HEK293 (cell line): ENCODE measurements around the gene LMO7.

Experiments
- CTCF ChIA-PET: fragments of 350-600 bp; formaldehyde crosslinking; extraction: SDS; loops from one replicate; lab custom pipeline; 2021; ENCODE audit warnings: antibody characterized with exemption; lab: Yijun Ruan, JAX
- POLR2A ChIA-PET: fragments of 300-600 bp; formaldehyde crosslinking; extraction: SDS; loops from one replicate; lab custom pipeline; 2020; ENCODE audit warnings: antibody characterized with exemption, inconsistent platforms; lab: Yijun Ruan, JAX
- H3K27ac ChIP-seq: fragments of 200-500 bp; sonication (Bioruptor generic); 2 replicates; pipeline ENCODE4 v1.5.1; 2014; ENCODE audit warnings: low read depth, low read length, control low read depth, inconsistent platforms; ENCODE audit errors: extremely low read depth
- H3K36me3 ChIP-seq, 2 experiments: fragments of 200-500 bp in 1 of 2; sonication (Bioruptor generic) in 1 of 2; 1 replicate in 1 of 2; 2 replicates in 1 of 2; pipeline ENCODE4 v1.5.1; 2014 to 2017; ENCODE audit warnings: inconsistent platforms in 2 of 2, low read length in 2 of 2; ENCODE audit not compliant: control insufficient read depth in 2 of 2, insufficient read depth in 1 of 2
- H3K4me1 ChIP-seq: fragments of 200-500 bp; sonication (Bioruptor generic); 2 replicates; pipeline ENCODE4 v1.5.1; 2014; ENCODE audit warnings: mild to moderate bottlenecking, low read length, inconsistent platforms; ENCODE audit not compliant: control insufficient read depth, insufficient read depth
- H3K4me3 ChIP-seq: 2 replicates; pipeline ENCODE4 v1.5.1; 2011; ENCODE audit warnings: low read depth, mild to moderate bottlenecking, control low read depth, low read length, moderate library complexity
- H3K9me3 ChIP-seq: fragments of 200-500 bp; sonication (Bioruptor generic); 2 replicates; pipeline ENCODE4 v1.5.1; 2014; ENCODE audit warnings: low read depth, low read length, inconsistent platforms; ENCODE audit not compliant: control insufficient read depth, insufficient read depth
- BCL11A ChIP-seq: fragments of 450-650 bp; formaldehyde crosslinking; IDR thresholded peaks from 2 replicates; pipeline ENCODE4 v1.5.1; 2016; ENCODE audit warnings: low read depth, missing biosample characterization, missing genetic modification characterization
- FEZF1 ChIP-seq: fragments of 450-650 bp; formaldehyde crosslinking; IDR thresholded peaks from 2 replicates; pipeline ENCODE4 v1.5.1; 2016; ENCODE audit warnings: missing biosample characterization, missing genetic modification characterization
- KLF7 ChIP-seq: fragments of 450-650 bp; formaldehyde crosslinking; IDR thresholded peaks from 2 replicates; pipeline ENCODE4 v1.5.1; 2016; ENCODE audit warnings: missing biosample characterization, missing genetic modification characterization, borderline replicate concordance
- KLF8 ChIP-seq: fragments of 450-650 bp; formaldehyde crosslinking; IDR thresholded peaks from 2 replicates; pipeline ENCODE4 v1.5.1; 2016; ENCODE audit warnings: missing biosample characterization, missing genetic modification characterization
- PRDM6 ChIP-seq: fragments of 450-650 bp; formaldehyde crosslinking; IDR thresholded peaks from 2 replicates; pipeline ENCODE4 v1.5.1; 2017; ENCODE audit warnings: missing biosample characterization, missing genetic modification characterization
- SCRT1 ChIP-seq: fragments of 450-650 bp; formaldehyde crosslinking; IDR thresholded peaks from 2 replicates; pipeline ENCODE4 v1.5.1; 2016; ENCODE audit warnings: missing biosample characterization, missing genetic modification characterization, borderline replicate concordance
- SP3 ChIP-seq: fragments of 450-650 bp; formaldehyde crosslinking; IDR thresholded peaks from 2 replicates; pipeline ENCODE4 v1.5.1; 2016; ENCODE audit warnings: missing biosample characterization, missing genetic modification characterization
- TCF7L2 ChIP-seq: IDR thresholded peaks from 2 replicates; pipeline ENCODE4 v1.6.1; 2011; ENCODE audit warnings: low read depth, mild to moderate bottlenecking, inconsistent platforms, low read length, moderate library complexity, borderline replicate concordance
- YY1 ChIP-seq: fragments of 450-650 bp; formaldehyde crosslinking; IDR thresholded peaks from 2 replicates; pipeline ENCODE4 v1.5.1; 2018; ENCODE audit warnings: missing biosample characterization, missing genetic modification characterization
- ZBTB8A ChIP-seq: fragments of 450-650 bp; formaldehyde crosslinking; IDR thresholded peaks from 2 replicates; pipeline ENCODE4 v1.5.1; 2016; ENCODE audit warnings: missing biosample characterization, missing genetic modification characterization
- ZFP37 ChIP-seq: fragments of 450-650 bp; formaldehyde crosslinking; IDR thresholded peaks from 2 replicates; pipeline ENCODE4 v1.5.1; 2016; ENCODE audit warnings: missing biosample characterization, missing genetic modification characterization
- ZNF112 ChIP-seq: fragments of 450-650 bp; formaldehyde crosslinking; IDR thresholded peaks from 2 replicates; pipeline ENCODE4 v1.5.0; 2017; ENCODE audit warnings: missing biosample characterization, missing genetic modification characterization
- ZNF121 ChIP-seq: fragments of 450-650 bp; formaldehyde crosslinking; IDR thresholded peaks from 2 replicates; pipeline ENCODE4 v1.5.1; 2016; ENCODE audit warnings: missing biosample characterization, missing genetic modification characterization
- ZNF292 ChIP-seq: fragments of 450-650 bp; formaldehyde crosslinking; IDR thresholded peaks from 2 replicates; pipeline ENCODE4 v1.5.1; 2016; ENCODE audit warnings: low read depth, missing biosample characterization, missing genetic modification characterization, borderline replicate concordance
- ZNF324 ChIP-seq: fragments of 450-650 bp; formaldehyde crosslinking; IDR thresholded peaks from 2 replicates; pipeline ENCODE4 v1.5.1; 2016; ENCODE audit warnings: missing biosample characterization, missing genetic modification characterization
- ZNF366 ChIP-seq: fragments of 450-650 bp; formaldehyde crosslinking; conservative IDR thresholded peaks from 2 replicates; pipeline ENCODE4 v1.5.1; 2016; ENCODE audit warnings: missing biosample characterization, missing genetic modification characterization
- ZNF433 ChIP-seq: fragments of 450-650 bp; formaldehyde crosslinking; IDR thresholded peaks from 2 replicates; pipeline ENCODE4 v1.5.1; 2016; ENCODE audit warnings: missing biosample characterization, missing genetic modification characterization, low read depth
- ZNF473 ChIP-seq: fragments of 450-650 bp; formaldehyde crosslinking; IDR thresholded peaks from 2 replicates; pipeline ENCODE4 v1.5.1; 2017; ENCODE audit warnings: missing biosample characterization, missing genetic modification characterization
- ZNF488 ChIP-seq: fragments of 450-650 bp; formaldehyde crosslinking; IDR thresholded peaks from 2 replicates; pipeline ENCODE4 v1.5.1; 2016; ENCODE audit warnings: missing biosample characterization, missing genetic modification characterization
- ZNF510 ChIP-seq: fragments of 450-650 bp; formaldehyde crosslinking; IDR thresholded peaks from 2 replicates; pipeline ENCODE4 v1.5.1; 2018; ENCODE audit warnings: mild to moderate bottlenecking, missing genetic modification characterization, missing biosample characterization; ENCODE audit not compliant: insufficient replicate concordance
- ZNF521 ChIP-seq: fragments of 450-650 bp; formaldehyde crosslinking; IDR thresholded peaks from 2 replicates; pipeline ENCODE4 v1.5.1; 2017; ENCODE audit warnings: missing biosample characterization, mild to moderate bottlenecking, missing genetic modification characterization
- ZNF621 ChIP-seq: fragments of 450-650 bp; formaldehyde crosslinking; IDR thresholded peaks from 2 replicates; pipeline ENCODE4 v1.5.1; 2017; ENCODE audit warnings: missing biosample characterization, missing genetic modification characterization
- ZNF670 ChIP-seq: fragments of 450-650 bp; formaldehyde crosslinking; IDR thresholded peaks from 2 replicates; pipeline ENCODE4 v1.5.1; 2016; ENCODE audit warnings: missing biosample characterization, missing genetic modification characterization, low read depth
- ZNF677 ChIP-seq: fragments of 450-650 bp; IDR thresholded peaks from 2 replicates; pipeline ENCODE4 v1.5.0; 2018; ENCODE audit warnings: missing biosample characterization, mild to moderate bottlenecking, missing genetic modification characterization, moderate library complexity
- ZNF707 ChIP-seq: fragments of 450-650 bp; formaldehyde crosslinking; IDR thresholded peaks from 2 replicates; pipeline ENCODE4 v1.5.1; 2016; ENCODE audit warnings: missing biosample characterization, missing genetic modification characterization
- ZNF747 ChIP-seq: fragments of 450-650 bp; formaldehyde crosslinking; IDR thresholded peaks from 2 replicates; pipeline ENCODE4 v1.5.1; 2016; ENCODE audit warnings: missing biosample characterization, missing genetic modification characterization
- ZNF843 ChIP-seq: fragments of 450-650 bp; formaldehyde crosslinking; IDR thresholded peaks from 2 replicates; pipeline ENCODE4 v1.5.1; 2016; ENCODE audit warnings: missing biosample characterization, missing genetic modification characterization
- TF ChIP-seq, protein P1 (sequence below): fragments of 450-650 bp; formaldehyde crosslinking; IDR thresholded peaks from 2 replicates; pipeline ENCODE4 v1.5.1; 2016; ENCODE audit warnings: missing biosample characterization, missing genetic modification characterization
- TF ChIP-seq, protein P2 (sequence below): fragments of 450-650 bp; formaldehyde crosslinking; IDR thresholded peaks from 2 replicates; pipeline ENCODE4 v1.5.1; 2016; ENCODE audit warnings: missing biosample characterization, missing genetic modification characterization, borderline replicate concordance

LMO7 gene

DNA sequence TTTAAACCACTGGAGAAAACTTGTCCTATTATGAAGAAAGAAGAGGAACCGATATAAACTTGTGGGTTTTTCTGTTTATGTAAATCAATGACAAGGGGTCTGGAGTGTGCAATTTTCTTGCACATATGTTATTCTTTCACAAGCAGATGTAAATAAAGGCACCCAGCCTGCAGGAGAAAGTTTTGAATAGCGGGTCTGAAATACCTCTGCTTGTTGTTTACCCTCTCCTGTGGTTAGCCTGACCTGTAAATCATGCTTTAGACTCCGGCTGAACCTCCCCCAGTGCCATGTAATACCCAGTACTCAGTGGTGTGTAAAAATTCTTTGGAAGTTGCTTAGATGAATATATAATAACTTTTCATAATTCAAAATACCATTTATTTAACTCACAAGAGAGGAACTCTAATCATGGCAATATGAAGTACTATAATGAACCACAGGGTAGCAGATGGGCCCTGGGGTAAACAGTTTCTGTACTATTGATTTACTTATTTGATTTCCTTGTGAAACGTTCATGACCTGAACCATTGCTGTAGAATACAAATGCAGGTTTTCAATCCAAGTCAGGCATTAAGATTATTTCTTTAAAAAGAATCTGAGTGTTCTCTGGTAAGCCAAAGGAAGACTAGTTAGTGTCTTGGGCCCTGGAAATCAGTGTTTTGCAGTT is 245.1 kb downstream of the LMO7 start (continued):
- no peak for TF ChIP-seq ZNF366
- TF ChIP-seq, protein P1, sequence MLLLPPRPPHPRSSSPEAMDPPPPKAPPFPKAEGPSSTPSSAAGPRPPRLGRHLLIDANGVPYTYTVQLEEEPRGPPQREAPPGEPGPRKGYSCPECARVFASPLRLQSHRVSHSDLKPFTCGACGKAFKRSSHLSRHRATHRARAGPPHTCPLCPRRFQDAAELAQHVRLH (tag by site-specific recombination): no peak
- TF ChIP-seq YY1: no peak
- TF ChIP-seq ZNF843 (tag by site-specific recombination): no peak
- TF ChIP-seq, all 188 proteins: peak for 0

DNA sequence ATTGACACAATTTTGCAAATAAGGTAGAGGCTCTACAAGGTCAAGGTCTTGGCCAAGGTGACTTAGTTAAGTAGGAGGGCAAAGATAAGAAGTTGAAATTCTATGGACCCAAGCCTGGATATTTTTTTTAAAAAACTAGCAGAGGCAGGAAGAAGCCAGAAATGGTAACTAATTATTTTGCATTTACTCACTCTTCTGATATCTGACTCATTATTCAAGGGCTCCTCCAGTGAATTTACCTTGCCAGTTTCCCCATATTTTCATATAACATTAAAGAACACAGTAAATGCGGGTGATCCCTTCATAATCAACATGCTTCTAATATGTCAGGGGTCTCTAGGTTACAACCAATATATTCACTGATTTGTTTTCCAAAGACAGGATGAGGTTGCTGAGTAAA is 246.1 kb downstream of the LMO7 start:
- Histone ChIP-seq H3K4me3 (no peak overlapping the region), H3K4me1 (no peaks in the 10 kb centered on the region), H3K9me3 (no peaks in the 10 kb centered on the region), H3K27ac (no peak overlapping the region), H3K36me3 (no peaks in the 10 kb centered on the region)
- POLR2A ChIA-PET: no interaction called here
- CTCF ChIA-PET: interaction anchor here (0.7 to 1.5 kb wide), 4 partner anchors 12 to 591 kb away, joined by 3 to 6 read pairs (median 4); no protein-coding TSS in a partner anchor
- TF ChIP-seq ZNF747 (tag by site-specific recombination): no peak
- no peak for TF ChIP-seq KLF8
- TF ChIP-seq, protein P2, sequence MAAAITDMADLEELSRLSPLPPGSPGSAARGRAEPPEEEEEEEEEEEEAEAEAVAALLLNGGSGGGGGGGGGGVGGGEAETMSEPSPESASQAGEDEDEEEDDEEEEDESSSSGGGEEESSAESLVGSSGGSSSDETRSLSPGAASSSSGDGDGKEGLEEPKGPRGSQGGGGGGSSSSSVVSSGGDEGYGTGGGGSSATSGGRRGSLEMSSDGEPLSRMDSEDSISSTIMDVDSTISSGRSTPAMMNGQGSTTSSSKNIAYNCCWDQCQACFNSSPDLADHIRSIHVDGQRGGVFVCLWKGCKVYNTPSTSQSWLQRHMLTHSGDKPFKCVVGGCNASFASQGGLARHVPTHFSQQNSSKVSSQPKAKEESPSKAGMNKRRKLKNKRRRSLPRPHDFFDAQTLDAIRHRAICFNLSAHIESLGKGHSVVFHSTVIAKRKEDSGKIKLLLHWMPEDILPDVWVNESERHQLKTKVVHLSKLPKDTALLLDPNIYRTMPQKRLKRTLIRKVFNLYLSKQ (tag by site-specific recombination): no peak
- TF ChIP-seq SP3 (tag by site-specific recombination): no peak
- TF ChIP-seq ZNF510 (tag by site-specific recombination): no peak
- no peak for TF ChIP-seq ZNF707 (tag by site-specific recombination)
- no peak for TF ChIP-seq BCL11A (tag by site-specific recombination)

- H3K36me3 ChIP-seq: no peaks in the 10 kb centered on the region
- POLR2A ChIA-PET: no interaction called here
- CTCF ChIA-PET: interaction anchor here (0.7 to 1.4 kb wide), 2 partner anchors 12 to 19 kb away, joined by 3 to 5 read pairs; no protein-coding TSS in a partner anchor
- H3K27ac ChIP-seq: no peak overlapping the region
- H3K4me1 ChIP-seq: no peaks in the 10 kb centered on the region
- H3K9me3 ChIP-seq: no peaks in the 10 kb centered on the region
- H3K4me3 ChIP-seq: no peak overlapping the region
- no peak for TF ChIP-seq FEZF1 (tag by site-specific recombination)
- no peak for TF ChIP-seq ZNF621
- TF ChIP-seq ZNF473 (tag by site-specific recombination): no peak
- TF ChIP-seq ZNF488 (tag by site-specific recombination): no peak
- TF ChIP-seq ZBTB8A (tag by site-specific recombination): no peak
- no peak for TF ChIP-seq ZNF121
- TF ChIP-seq ZNF292 (tag by site-specific recombination): no peak
- TF ChIP-seq ZNF670 (tag by site-specific recombination): no peak
- TF ChIP-seq KLF8: no peak
- TF ChIP-seq ZFP37: no peak
- TF ChIP-seq PRDM6: no peak
- TF ChIP-seq TCF7L2: no peak
- no peak for TF ChIP-seq SCRT1
- TF ChIP-seq ZNF677 (tag by site-specific recombination): no peak
- no peak for TF ChIP-seq ZNF112 (tag by site-specific recombination)
- TF ChIP-seq ZNF433 (tag by site-specific recombination): no peak
- no peak for TF ChIP-seq ZNF521 (tag by site-specific recombination)
- TF ChIP-seq ZNF324 (tag by site-specific recombination): no peak
- TF ChIP-seq, protein P2 (tag by site-specific recombination): no peak
- no peak for TF ChIP-seq KLF7 (tag by site-specific recombination)
Observed at GRCh38 chr13:75889427-75889826, 253.3 kb downstream of the LMO7 start.
